ENCODE results near the gene PLXNA2.

DNA sequence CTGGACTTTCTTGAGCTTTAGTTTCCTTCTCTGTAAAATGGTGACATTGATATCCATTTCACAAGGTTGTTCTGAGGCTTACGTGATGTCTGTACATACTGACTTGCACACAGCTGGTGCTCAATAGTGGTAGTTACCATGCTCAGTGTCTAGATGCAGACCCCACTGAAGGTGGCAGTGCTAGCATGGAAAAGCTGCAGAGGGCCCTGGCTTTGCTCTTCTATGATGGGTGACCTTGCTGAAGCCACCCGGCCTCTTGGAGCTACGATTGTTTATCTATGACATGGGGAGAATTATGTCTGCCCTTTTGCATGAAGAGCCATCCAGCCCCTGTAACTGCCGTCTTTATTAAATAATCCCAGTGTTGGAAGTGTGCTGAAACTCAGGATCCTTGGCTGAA is 131.8 kb downstream of the PLXNA2 start:
- TF ChIP-seq, protein P1, sequence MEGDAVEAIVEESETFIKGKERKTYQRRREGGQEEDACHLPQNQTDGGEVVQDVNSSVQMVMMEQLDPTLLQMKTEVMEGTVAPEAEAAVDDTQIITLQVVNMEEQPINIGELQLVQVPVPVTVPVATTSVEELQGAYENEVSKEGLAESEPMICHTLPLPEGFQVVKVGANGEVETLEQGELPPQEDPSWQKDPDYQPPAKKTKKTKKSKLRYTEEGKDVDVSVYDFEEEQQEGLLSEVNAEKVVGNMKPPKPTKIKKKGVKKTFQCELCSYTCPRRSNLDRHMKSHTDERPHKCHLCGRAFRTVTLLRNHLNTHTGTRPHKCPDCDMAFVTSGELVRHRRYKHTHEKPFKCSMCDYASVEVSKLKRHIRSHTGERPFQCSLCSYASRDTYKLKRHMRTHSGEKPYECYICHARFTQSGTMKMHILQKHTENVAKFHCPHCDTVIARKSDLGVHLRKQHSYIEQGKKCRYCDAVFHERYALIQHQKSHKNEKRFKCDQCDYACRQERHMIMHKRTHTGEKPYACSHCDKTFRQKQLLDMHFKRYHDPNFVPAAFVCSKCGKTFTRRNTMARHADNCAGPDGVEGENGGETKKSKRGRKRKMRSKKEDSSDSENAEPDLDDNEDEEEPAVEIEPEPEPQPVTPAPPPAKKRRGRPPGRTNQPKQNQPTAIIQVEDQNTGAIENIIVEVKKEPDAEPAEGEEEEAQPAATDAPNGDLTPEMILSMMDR (IDR thresholded peaks at IDR 0.05), result no peak
- TF ChIP-seq EP300 (IDR thresholded peaks at IDR 0.05), result no peak
- no peak for TF ChIP-seq POLR2AphosphoS5 (IDR thresholded peaks at IDR 0.05)
- TF ChIP-seq POLR2A (IDR thresholded peaks at IDR 0.05), result no peak
